Panc1 (cell line): ENCODE results near the gene CCDC102A.

Source experiments
- CTCF ChIP-seq: fragments of 450-650 bp; IDR thresholded peaks from 2 replicates; pipeline ENCODE4 v1.5.1; 2017; ENCODE audit warnings: mild to moderate bottlenecking
- POLR2AphosphoS5 ChIP-seq: IDR thresholded peaks from 2 replicates; pipeline ENCODE4 v1.6.1; 2012; ENCODE audit warnings: mild to moderate bottlenecking, low read depth, low read length, moderate library complexity
- REST ChIP-seq, 2 experiments: IDR thresholded peaks; 2 replicates each; pipeline ENCODE4 v1.6.1; 2011 to 2012; ENCODE audit warnings: low read depth in 2 of 2, control low read depth in 1 of 2, low read length in 1 of 2, mild to moderate bottlenecking in 1 of 2, moderate library complexity in 1 of 2; ENCODE audit not compliant: insufficient read depth in 1 of 2
- SIN3A ChIP-seq: IDR thresholded peaks from 2 replicates; pipeline ENCODE4 v1.6.1; 2012; ENCODE audit warnings: low read depth, mild to moderate bottlenecking, low read length, moderate library complexity, borderline replicate concordance; ENCODE audit not compliant: insufficient read depth

GRCh38 chr16:57486858-57487834 is 49.2 kb downstream of the CCDC102A start:
- TF ChIP-seq CTCF: no peak
- TF ChIP-seq POLR2AphosphoS5: no peak
- TF ChIP-seq REST (IDR thresholded peaks at IDR 0.05; ENCODE audit: insufficient read depth in 1 of 2, low read depth in 2 of 2, low read length in 1 of 2): no peak
- no peak for TF ChIP-seq SIN3A
